Measurements from ENCODE around the gene ATOH8.

- TF ChIP-seq CTCF (conservative IDR thresholded peaks at IDR 0.05), result no peak
- no peak for TF ChIP-seq ZFX (IDR thresholded peaks at IDR 0.05)
These were observed 34.2 kb downstream of the ATOH8 start for GRCh38 chr2:85787981-85788340.

Measured in C4-2B (cell line).